CD14-positive monocyte (primary cell): Measurements from ENCODE around the gene RAB11FIP4. TPM values are rescaled to one million over a fixed set of nuclear protein-coding genes. Genes with fewer than 3 reads are reported as not detected.

ENCODE experiments used
- DNase-seq, 3 donors: peaks; one replicate each; pipeline ENCODE4 v3.0.0-alpha.2; 2011 to 2022
- H2AFZ ChIP-seq: 2 replicates; pipeline ENCODE4 v1.6.0; 2012; ENCODE audit warnings: mild to moderate bottlenecking, low read depth, low read length, inconsistent platforms; ENCODE audit not compliant: insufficient read depth, poor library complexity, severe bottlenecking
- H3K27ac ChIP-seq, 2 donors: 1 replicate in 1 of 2; 2 replicates in 1 of 2; pipeline ENCODE4 v1.5.1; 2012 to 2013; ENCODE audit warnings: low read length in 2 of 2, control low read depth in 1 of 2, inconsistent platforms in 1 of 2, low read depth in 1 of 2, mild to moderate bottlenecking in 1 of 2
- H3K27me3 ChIP-seq, 2 donors: one replicate each; pipeline versions ENCODE4 v1.6.0 to v1.6.1; 2011 to 2013; ENCODE audit warnings: low read length in 2 of 2; ENCODE audit not compliant: control insufficient read depth in 2 of 2, insufficient read depth in 2 of 2
- H3K36me3 ChIP-seq, 2 donors: replicated peaks in 1 of 2; 1 replicate in 1 of 2; 2 replicates in 1 of 2; pipeline versions ENCODE4 v1.5.1 to v1.6.1; 2012 to 2013; ENCODE audit warnings: low read length in 2 of 2, control low read depth in 1 of 2, inconsistent platforms in 1 of 2, mild to moderate bottlenecking in 1 of 2; ENCODE audit not compliant: insufficient read depth in 2 of 2, control insufficient read depth in 1 of 2
- H3K4me1 ChIP-seq, 2 donors: 1 replicate in 1 of 2; 2 replicates in 1 of 2; pipeline versions ENCODE4 v1.5.1 to v1.6.1; 2012 to 2013; ENCODE audit warnings: low read length in 2 of 2, control low read depth in 1 of 2, inconsistent platforms in 1 of 2, mild to moderate bottlenecking in 1 of 2, moderate library complexity in 1 of 2; ENCODE audit not compliant: insufficient read depth in 2 of 2, control insufficient read depth in 1 of 2
- H3K4me2 ChIP-seq: replicated peaks from 2 replicates; pipeline ENCODE3; 2012; ENCODE audit warnings: low read length, moderate library complexity, mild to moderate bottlenecking; ENCODE audit not compliant: poor library complexity, severe bottlenecking; ENCODE audit errors: extremely low read depth
- H3K4me3 ChIP-seq, 3 experiments: fragments of 200-600 bp in 1 of 3; sonication (generic) in 1 of 3; replicated peaks in 1 of 3; 1 replicate in 2 of 3; 2 replicates in 1 of 3; pipeline ENCODE4 v1.5.1; 2011 to 2013; ENCODE audit warnings: low read length in 3 of 3, mild to moderate bottlenecking in 3 of 3, control low read depth in 2 of 3, low read depth in 2 of 3, inconsistent platforms in 1 of 3, moderate library complexity in 1 of 3
- H3K79me2 ChIP-seq: 2 replicates; pipeline ENCODE4 v1.6.0; 2012; ENCODE audit warnings: mild to moderate bottlenecking, control low read depth, inconsistent platforms, low read length, moderate library complexity; ENCODE audit not compliant: insufficient read depth
- H3K9ac ChIP-seq: 2 replicates; pipeline ENCODE4 v1.6.0; 2017; ENCODE audit warnings: low read length, mild to moderate bottlenecking; ENCODE audit not compliant: insufficient read depth, poor library complexity, severe bottlenecking
- H3K9me3 ChIP-seq, 2 donors: replicated peaks in 1 of 2; 1 replicate in 1 of 2; 2 replicates in 1 of 2; pipeline versions ENCODE4 v1.5.1 to v1.6.1; 2012 to 2013; ENCODE audit warnings: low read length in 2 of 2, control low read depth in 1 of 2; ENCODE audit not compliant: control insufficient read depth in 1 of 2, insufficient read depth in 1 of 2
- H4K20me1 ChIP-seq: 2 replicates; pipeline ENCODE4 v1.6.0; 2012; ENCODE audit warnings: mild to moderate bottlenecking, low read length, control low read depth, moderate library complexity; ENCODE audit not compliant: insufficient read depth
- H3K27ac Mint-ChIP-seq, 7 donors: one replicate each; pipeline ENCODE4 v1.8.0; 2020; ENCODE audit warnings: mild to moderate bottlenecking in 7 of 7, mixed read lengths in 7 of 7, moderate library complexity in 6 of 7, inconsistent platforms in 2 of 7
- H3K27me3 Mint-ChIP-seq, 3 donors: one replicate each; pipeline ENCODE4 v1.8.0; 2021 to 2022; ENCODE audit warnings: low read depth in 3 of 3, mild to moderate bottlenecking in 3 of 3, mixed read lengths in 3 of 3, moderate library complexity in 3 of 3, inconsistent platforms in 1 of 3
- H3K36me3 Mint-ChIP-seq, 2 donors: one replicate each; pipeline ENCODE4 v1.8.0; 2020; ENCODE audit warnings: mixed read lengths in 2 of 2, inconsistent platforms in 1 of 2, mild to moderate bottlenecking in 1 of 2
- H3K4me1 Mint-ChIP-seq: one replicate; pipeline ENCODE4 v1.8.0; 2020; ENCODE audit warnings: mild to moderate bottlenecking, mixed read lengths
- H3K4me3 Mint-ChIP-seq, 2 donors: one replicate each; pipeline ENCODE4 v1.8.0; 2020; ENCODE audit warnings: mild to moderate bottlenecking in 2 of 2, mixed read lengths in 2 of 2, moderate library complexity in 1 of 2
- H3K9me3 Mint-ChIP-seq, 7 donors: one replicate each; pipeline ENCODE4 v1.8.0; 2020 to 2022; ENCODE audit warnings: mixed read lengths in 7 of 7, mild to moderate bottlenecking in 6 of 7, moderate library complexity in 6 of 7, inconsistent platforms in 2 of 7
- WGBS: methylation state at CpG from one replicate; pipeline ENCODE4 v1.1.5; 2013; ENCODE audit warnings: missing lambda C conversion rate; ENCODE audit not compliant: insufficient coverage; 5-methylcytosine and 5-hydroxymethylcytosine counted together
- intact Hi-C, 2 donors: fragments of 100-400 bp; cut with micrococcal nuclease; formaldehyde crosslinking; loops; one replicate each; pipeline versions ENCODE4 v1.15.0 to v1.15.1; 2023
- polyA plus RNA-seq, 3 donors: library from polyadenylated mRNA; depleted of rRNA in 1 of 3; unstranded in 2 of 3; stranded (reverse) in 1 of 3; fragments of 300-500 nt in 2 of 3; fragments of >200 nt in 1 of 3; fragmentation: Illumina TruSeq in 2 of 3; gene quantifications; 1 replicate in 2 of 3; 2 replicates in 1 of 3; pipeline ENCODE4 v1.2.3, GENCODE V29; 2012 to 2021
- TF ChIP-seq, protein P1 (sequence below): fragments of 200-600 bp; IDR thresholded peaks from one replicate; pipeline ENCODE4 v1.8.0; 2022; ENCODE audit warnings: antibody characterized with exemption, mild to moderate bottlenecking

RAB11FIP4 gene
- polyA plus RNA-seq, 3 donors: 10.4 to 21.9 (median 16.2) TPM

DNA sequence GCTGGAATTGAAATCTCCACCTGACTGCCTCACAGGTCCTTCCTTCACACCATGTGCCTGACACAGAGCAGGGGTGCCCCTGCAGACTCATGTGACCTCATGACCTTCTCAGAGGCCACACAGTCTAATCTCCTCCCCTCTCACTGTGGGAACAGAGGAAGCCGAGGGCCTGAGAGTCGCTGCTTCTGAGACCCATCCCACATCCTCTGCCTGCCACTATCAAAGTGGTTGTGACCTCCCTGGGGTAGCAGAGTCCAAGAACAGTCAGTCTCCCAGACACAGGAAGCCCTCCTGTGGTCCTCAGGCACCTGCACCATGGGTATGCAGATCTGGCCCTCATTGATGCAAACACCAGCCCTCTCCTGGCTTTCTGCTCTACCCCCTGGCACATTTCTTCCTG, 78.5 kb downstream of the RAB11FIP4 start:
- Mint-ChIP-seq H3K4me1 (peaks cover 10% of the 10 kb centered on the region), H3K27me3 (peaks cover 14 to 26% (median 17%) of the 10 kb centered on the region in 3 donors), H3K9me3 (peaks cover 0 to 5% (median 0%) of the 10 kb centered on the region in 7 donors), H3K36me3 (no peaks in the 10 kb centered on the region), H3K27ac (peak overlapping the region in 1 of 7 donors; percentile 37), H3K4me3 (no peak overlapping the region)
- Histone ChIP-seq H2AFZ (no peak overlapping the region), H3K4me1 (peaks cover 0 to 6% of the 10 kb centered on the region in 2 donors), H3K27me3 (no peaks in the 10 kb centered on the region), H3K9me3 (no peaks in the 10 kb centered on the region), H3K79me2 (no peaks in the 10 kb centered on the region), H3K9ac (no peak overlapping the region), H4K20me1 (no peaks in the 10 kb centered on the region), H3K4me2 (no peak overlapping the region), H3K4me3 (no peak overlapping the region), H3K27ac (no peak overlapping the region), H3K36me3 (no peaks in the 10 kb centered on the region)
- TF ChIP-seq, protein P1, sequence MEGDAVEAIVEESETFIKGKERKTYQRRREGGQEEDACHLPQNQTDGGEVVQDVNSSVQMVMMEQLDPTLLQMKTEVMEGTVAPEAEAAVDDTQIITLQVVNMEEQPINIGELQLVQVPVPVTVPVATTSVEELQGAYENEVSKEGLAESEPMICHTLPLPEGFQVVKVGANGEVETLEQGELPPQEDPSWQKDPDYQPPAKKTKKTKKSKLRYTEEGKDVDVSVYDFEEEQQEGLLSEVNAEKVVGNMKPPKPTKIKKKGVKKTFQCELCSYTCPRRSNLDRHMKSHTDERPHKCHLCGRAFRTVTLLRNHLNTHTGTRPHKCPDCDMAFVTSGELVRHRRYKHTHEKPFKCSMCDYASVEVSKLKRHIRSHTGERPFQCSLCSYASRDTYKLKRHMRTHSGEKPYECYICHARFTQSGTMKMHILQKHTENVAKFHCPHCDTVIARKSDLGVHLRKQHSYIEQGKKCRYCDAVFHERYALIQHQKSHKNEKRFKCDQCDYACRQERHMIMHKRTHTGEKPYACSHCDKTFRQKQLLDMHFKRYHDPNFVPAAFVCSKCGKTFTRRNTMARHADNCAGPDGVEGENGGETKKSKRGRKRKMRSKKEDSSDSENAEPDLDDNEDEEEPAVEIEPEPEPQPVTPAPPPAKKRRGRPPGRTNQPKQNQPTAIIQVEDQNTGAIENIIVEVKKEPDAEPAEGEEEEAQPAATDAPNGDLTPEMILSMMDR: no peak
- WGBS: 78% methylated on average over 2 of the region's 2 CpGs
- no peak for DNase-seq
- intact Hi-C loops: no loop called here

DNA sequence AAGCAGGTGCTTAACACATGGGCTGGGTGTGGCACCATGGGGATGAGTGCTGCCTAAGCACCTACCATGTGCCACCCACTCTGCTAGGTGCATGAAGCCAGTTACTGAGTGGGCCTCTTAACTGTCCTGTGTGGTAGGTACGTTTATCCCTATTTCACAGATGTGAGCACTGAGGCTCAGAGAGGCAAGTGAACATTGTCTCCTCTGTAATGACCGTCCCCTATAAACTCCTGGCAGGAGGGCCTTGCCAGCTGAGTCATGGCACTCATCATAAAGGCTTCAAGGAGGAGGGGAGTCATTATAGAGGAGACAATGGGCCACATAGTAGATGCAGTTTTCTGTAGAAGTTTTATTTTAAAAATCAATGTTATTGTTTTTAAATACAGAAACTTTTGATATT, 79.1 kb downstream of the RAB11FIP4 start:
- DNase-seq: no peak
- peak overlapping the region; percentile 21 for H3K9ac ChIP-seq
- H3K79me2 ChIP-seq: no peaks in the 10 kb centered on the region
- no peak overlapping the region for H3K4me2 ChIP-seq
- H3K27me3 Mint-ChIP-seq: peaks cover 16 to 28% (median 17%) of the 10 kb centered on the region in 3 donors
- no peak overlapping the region for H3K4me3 ChIP-seq
- H4K20me1 ChIP-seq: no peaks in the 10 kb centered on the region
- H3K9me3 Mint-ChIP-seq: peaks cover 0 to 5% (median 0%) of the 10 kb centered on the region in 7 donors
- H3K4me1 Mint-ChIP-seq: peaks cover 11% of the 10 kb centered on the region
- H3K27ac ChIP-seq: no peak overlapping the region
- WGBS: no CpG with 5 or more reads among the region's 2 CpGs
- TF ChIP-seq, protein P1: no peak
- intact Hi-C loops: no loop called here
- H3K4me1 ChIP-seq: peaks cover 0 to 6% of the 10 kb centered on the region in 2 donors
- H3K36me3 ChIP-seq: no peaks in the 10 kb centered on the region
- no peaks in the 10 kb centered on the region for H3K9me3 ChIP-seq
- no peaks in the 10 kb centered on the region for H3K27me3 ChIP-seq
- no peak overlapping the region for H2AFZ ChIP-seq
- H3K36me3 Mint-ChIP-seq: no peaks in the 10 kb centered on the region
- H3K27ac Mint-ChIP-seq: no peak overlapping the region
- H3K4me3 Mint-ChIP-seq: no peak overlapping the region
